Type B pancreatic cell (in vitro differentiated cells): Measurements from ENCODE around the gene SKIDA1. TPM values are rescaled to one million over a fixed set of nuclear protein-coding genes. Genes with fewer than 3 reads are reported as not detected.

ENCODE experiments used
- DNase-seq: peaks from one replicate; pipeline ENCODE4 v3.0.0; 2021; ENCODE audit warnings: mixed read lengths; ENCODE audit not compliant: unreplicated experiment; ENCODE audit errors: extremely low spot score
- H3K27ac Mint-ChIP-seq: 2 replicates; pipeline ENCODE4 v1.8.0; 2021; ENCODE audit warnings: mild to moderate bottlenecking, mixed read lengths
- H3K27me3 Mint-ChIP-seq: 2 replicates; pipeline ENCODE4 v1.8.0; 2021; ENCODE audit warnings: mixed read lengths
- H3K36me3 Mint-ChIP-seq: 2 replicates; pipeline ENCODE4 v1.8.0; 2021; ENCODE audit warnings: mixed read lengths
- H3K4me1 Mint-ChIP-seq: one replicate; pipeline ENCODE4 v1.8.0; 2021; ENCODE audit warnings: mixed read lengths; ENCODE audit not compliant: unreplicated experiment
- H3K4me3 Mint-ChIP-seq: 2 replicates; pipeline ENCODE4 v1.8.0; 2021; ENCODE audit warnings: mild to moderate bottlenecking, mixed read lengths
- H3K9me3 Mint-ChIP-seq: 2 replicates; pipeline ENCODE4 v1.8.0; 2021; ENCODE audit warnings: mixed read lengths
- CTCF ChIP-seq: fragments of 200-600 bp; sonication (generic); conservative IDR thresholded peaks from 2 replicates; pipeline ENCODE4 v1.5.0; 2021; ENCODE audit warnings: antibody characterized with exemption, mild to moderate bottlenecking
- total RNA-seq: library from RNA; stranded (reverse); gene quantifications from 2 replicates; pipeline ENCODE4 v1.2.1, GENCODE V29; 2021; ENCODE audit warnings: low replicate concordance

The SKIDA1 gene
- total RNA-seq, 1 donor from 2014 or later = 24.3 TPM

DNA sequence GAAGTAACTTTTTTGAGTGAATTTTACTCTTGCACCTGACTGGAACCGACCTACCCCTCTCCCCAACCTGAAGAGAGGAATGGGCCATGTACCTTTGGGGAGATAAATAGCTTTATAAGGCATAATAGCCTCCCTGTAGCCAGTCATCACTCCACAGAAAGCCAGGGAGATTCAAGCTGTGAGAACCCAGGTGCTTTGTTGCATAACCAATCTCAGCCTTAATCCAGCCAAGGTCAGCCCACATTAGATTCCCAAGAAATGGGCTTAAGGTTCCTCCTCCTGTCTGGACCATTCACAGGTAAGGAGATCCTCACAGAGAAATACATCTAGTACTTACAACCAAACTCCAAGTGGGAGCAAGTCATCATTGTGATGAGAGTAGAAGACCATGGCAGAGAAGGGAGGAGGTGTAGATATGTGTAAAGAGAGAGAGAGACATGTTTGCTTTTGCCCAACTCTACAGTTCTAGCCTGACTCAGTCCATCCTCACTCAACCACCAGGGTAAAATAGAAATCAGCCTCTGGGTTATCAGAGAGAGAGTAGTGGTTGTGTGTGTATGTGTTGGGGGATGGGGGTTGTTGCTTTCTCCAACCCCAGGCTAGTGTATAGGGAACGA lies 23.6 kb downstream of the SKIDA1 start:
- peak overlapping the region; percentile 46 for H3K4me3 Mint-ChIP-seq
- TF ChIP-seq CTCF = peak; percentile 44
- DNase-seq = no peak
- H3K27ac Mint-ChIP-seq = peak overlapping the region; percentile 15
- H3K36me3 Mint-ChIP-seq = no peaks in the 10 kb centered on the region
- peaks cover 7% of the 10 kb centered on the region for H3K27me3 Mint-ChIP-seq
- peaks cover 65% of the 10 kb centered on the region for H3K4me1 Mint-ChIP-seq
- H3K9me3 Mint-ChIP-seq = no peaks in the 10 kb centered on the region

DNA sequence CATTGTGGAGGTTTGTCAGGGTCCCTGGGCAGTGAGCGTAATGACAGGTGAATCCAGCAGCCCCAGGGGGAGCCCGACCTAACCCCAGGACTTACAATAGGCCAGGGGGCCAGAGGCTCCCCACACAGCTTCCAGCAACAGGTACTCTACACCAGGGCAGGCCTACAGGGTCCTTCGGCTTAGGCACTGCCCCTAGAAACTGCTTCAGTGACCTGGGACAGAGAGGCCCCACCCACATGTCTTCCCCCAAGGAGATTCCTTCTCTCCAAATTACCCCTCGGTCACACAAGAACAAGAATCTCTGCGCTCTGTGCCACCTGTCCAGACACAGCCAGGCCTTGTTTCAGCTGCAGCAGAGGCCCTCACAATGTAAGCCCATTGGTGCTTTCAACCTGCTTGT lies 24.4 kb downstream of the SKIDA1 start:
- no peak for TF ChIP-seq CTCF
- Mint-ChIP-seq H3K4me3 (peak overlapping the region; percentile 92), H3K27me3 (peaks cover 7% of the 10 kb centered on the region), H3K4me1 (peaks cover 58% of the 10 kb centered on the region), H3K27ac (peak overlapping the region; percentile 51), H3K9me3 (no peaks in the 10 kb centered on the region), H3K36me3 (no peaks in the 10 kb centered on the region)
- no peak for DNase-seq

- peaks cover 7% of the 10 kb centered on the region for H3K27me3 Mint-ChIP-seq
- peak overlapping the region; percentile 92 for H3K4me3 Mint-ChIP-seq
- no peaks in the 10 kb centered on the region for H3K36me3 Mint-ChIP-seq
- peaks cover 52% of the 10 kb centered on the region for H3K4me1 Mint-ChIP-seq
- no peak for TF ChIP-seq CTCF
- DNase-seq = no peak
- H3K27ac Mint-ChIP-seq = peak overlapping the region; percentile 51
- H3K9me3 Mint-ChIP-seq = no peaks in the 10 kb centered on the region
Measured at GRCh38 chr10:21500578-21500910, 24.9 kb downstream of the SKIDA1 start.

DNA sequence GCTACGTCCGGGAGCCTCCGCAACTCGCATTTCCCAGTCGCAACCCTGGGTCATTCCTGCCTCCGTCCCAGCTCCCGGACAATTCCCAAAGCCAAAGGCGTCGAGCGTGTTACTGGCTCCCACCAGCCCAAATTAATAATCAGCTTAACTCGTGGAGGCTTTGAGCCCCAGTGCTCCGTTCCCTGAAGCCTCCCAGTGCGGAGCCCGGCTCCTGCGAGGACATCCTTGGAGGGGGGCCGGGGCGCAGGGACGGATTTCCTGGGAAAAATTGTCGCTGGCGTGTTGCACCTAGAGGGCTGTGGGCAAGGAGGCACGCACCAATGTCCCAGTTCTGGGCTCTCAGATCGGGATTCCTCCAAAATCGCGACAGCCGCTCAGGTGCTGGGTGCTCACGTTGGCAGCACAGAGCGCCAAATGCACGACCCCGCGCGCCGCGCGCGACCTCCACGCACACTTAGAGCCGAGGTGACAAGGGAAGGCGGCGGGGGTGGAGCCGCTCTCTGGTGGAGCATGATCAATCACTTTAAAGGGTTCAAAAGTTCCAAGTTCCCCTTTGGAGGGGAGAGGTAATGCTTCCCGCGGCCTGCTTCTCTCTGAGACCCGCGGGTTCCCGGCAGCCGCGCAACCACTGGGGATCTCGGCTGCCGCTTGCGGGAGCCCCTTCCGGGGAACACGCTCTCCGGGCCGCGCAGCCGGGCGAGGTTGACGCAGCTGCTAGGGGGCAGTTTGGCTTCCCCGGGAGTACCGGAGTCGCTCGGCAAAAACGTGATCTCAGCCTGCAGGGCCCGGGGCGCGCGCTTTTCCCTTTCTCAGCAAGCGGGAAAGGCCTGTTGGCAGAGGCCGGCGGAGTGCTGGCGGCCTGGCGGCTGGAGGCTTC lies 25.5 kb downstream of the SKIDA1 start:
- Mint-ChIP-seq H3K9me3 (no peaks in the 10 kb centered on the region), H3K27ac (peak overlapping the region; percentile 51), H3K36me3 (no peaks in the 10 kb centered on the region), H3K27me3 (peaks cover 7% of the 10 kb centered on the region), H3K4me3 (peak overlapping the region; percentile 92), H3K4me1 (peaks cover 50% of the 10 kb centered on the region)
- peak; percentile 78 for DNase-seq
- TF ChIP-seq CTCF = peak; percentile 52

- Mint-ChIP-seq H3K27me3 (peaks cover 7% of the 10 kb centered on the region), H3K36me3 (no peaks in the 10 kb centered on the region), H3K9me3 (no peaks in the 10 kb centered on the region), H3K27ac (peak overlapping the region; percentile 39), H3K4me1 (peaks cover 50% of the 10 kb centered on the region), H3K4me3 (peak overlapping the region; percentile 92)
- DNase-seq = no peak
- TF ChIP-seq CTCF = no peak
Measured at GRCh38 chr10:21498986-21499385, 26.5 kb downstream of the SKIDA1 start.
